Measurements from ENCODE around the gene TPSB2. TPM values are rescaled to one million over a fixed set of nuclear protein-coding genes. Genes with fewer than 3 reads are reported as not detected.
"Not testable (repeated sequence)": the region's sequence is repeated elsewhere in the genome, so short reads cannot be mapped to it uniquely, and the experiment has no call there.

TPSB2 gene
- polyA plus RNA-seq, 1 donor (not counting 4 experiments of a cell fraction or from before 2014, with no cell fraction given), result not detected

DNA sequence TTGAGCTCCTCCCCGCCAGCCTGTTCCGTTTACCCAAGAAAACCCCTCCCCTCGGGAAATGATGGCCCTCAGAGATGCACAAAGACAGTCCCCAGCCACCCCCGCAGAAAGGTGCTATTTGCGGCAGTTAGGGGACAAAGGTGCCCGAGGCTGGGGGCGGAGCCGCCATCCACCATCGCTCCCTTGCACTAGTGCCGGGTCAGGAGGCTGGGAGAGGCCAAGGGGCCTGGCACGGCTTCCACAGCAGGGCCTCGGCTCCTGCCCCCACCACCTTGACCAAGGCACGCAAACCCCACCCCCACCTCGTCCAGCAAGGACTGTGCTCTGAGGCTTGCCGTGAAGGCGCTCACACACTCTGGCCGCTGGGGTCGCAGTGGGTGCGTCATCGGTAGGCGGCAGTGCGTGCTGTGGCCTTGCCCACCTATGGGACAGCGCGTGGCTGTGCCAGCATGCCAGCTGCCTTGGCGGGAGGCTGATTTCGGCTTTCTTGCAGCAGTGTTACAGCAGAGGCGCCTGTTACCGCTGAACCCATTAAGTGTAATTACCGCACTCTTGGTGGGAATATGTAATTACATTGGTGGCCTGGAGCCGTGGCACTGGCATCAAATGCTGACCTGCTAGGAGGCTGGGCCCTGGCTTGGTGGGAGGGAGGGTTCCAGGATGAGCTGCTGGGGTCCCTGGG is 36.7 kb downstream of the TPSB2 start:
- dilution Hi-C loops (cut with MboI; ENCODE audit: extremely low pct_ligation_motif_present, low sequenced_read_pairs), result no loop called here
- no peak for FAIRE-seq
- Histone ChIP-seq H3K9ac (ENCODE audit: control insufficient read depth, extremely low read depth, insufficient read depth, low read length) (no peak overlapping the region), H2AFZ (ENCODE audit: control insufficient read depth, low read length) (no peak overlapping the region), H3K27me3 (ENCODE audit: control insufficient read depth, extremely low read depth, insufficient read depth, low read length) (no peaks in the 10 kb centered on the region), H3K4me1 (ENCODE audit: control insufficient read depth, extremely low read depth, insufficient read depth, low read length) (no peaks in the 10 kb centered on the region), H3K4me3 (ENCODE audit: control insufficient read depth in 2 of 3, extremely low read depth in 1 of 3, insufficient read depth in 2 of 3, low read depth in 1 of 3, low read length in 3 of 3) (no peak overlapping the region), H4K20me1 (ENCODE audit: control insufficient read depth, extremely low read depth, insufficient read depth, low read length) (no peaks in the 10 kb centered on the region), H3K36me3 (ENCODE audit: control insufficient read depth in 2 of 2, extremely low read depth in 1 of 2, insufficient read depth in 2 of 2, low read length in 2 of 2) (no peaks in the 10 kb centered on the region), H3K79me2 (ENCODE audit: control insufficient read depth, insufficient read depth, low read length) (no peaks in the 10 kb centered on the region), H3K9me3 (ENCODE audit: control insufficient read depth, low read depth, low read length) (no peaks in the 10 kb centered on the region), H3K4me2 (ENCODE audit: control insufficient read depth, extremely low read depth, insufficient read depth, low read depth, low read length) (no peak overlapping the region), H3K27ac (ENCODE audit: control insufficient read depth, insufficient read depth, low read length) (no peak overlapping the region), H3K9me1 (ENCODE audit: control insufficient read depth, extremely low read depth, insufficient read depth, low read length) (no peaks in the 10 kb centered on the region)
- TF ChIP-seq, protein P1, sequence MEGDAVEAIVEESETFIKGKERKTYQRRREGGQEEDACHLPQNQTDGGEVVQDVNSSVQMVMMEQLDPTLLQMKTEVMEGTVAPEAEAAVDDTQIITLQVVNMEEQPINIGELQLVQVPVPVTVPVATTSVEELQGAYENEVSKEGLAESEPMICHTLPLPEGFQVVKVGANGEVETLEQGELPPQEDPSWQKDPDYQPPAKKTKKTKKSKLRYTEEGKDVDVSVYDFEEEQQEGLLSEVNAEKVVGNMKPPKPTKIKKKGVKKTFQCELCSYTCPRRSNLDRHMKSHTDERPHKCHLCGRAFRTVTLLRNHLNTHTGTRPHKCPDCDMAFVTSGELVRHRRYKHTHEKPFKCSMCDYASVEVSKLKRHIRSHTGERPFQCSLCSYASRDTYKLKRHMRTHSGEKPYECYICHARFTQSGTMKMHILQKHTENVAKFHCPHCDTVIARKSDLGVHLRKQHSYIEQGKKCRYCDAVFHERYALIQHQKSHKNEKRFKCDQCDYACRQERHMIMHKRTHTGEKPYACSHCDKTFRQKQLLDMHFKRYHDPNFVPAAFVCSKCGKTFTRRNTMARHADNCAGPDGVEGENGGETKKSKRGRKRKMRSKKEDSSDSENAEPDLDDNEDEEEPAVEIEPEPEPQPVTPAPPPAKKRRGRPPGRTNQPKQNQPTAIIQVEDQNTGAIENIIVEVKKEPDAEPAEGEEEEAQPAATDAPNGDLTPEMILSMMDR (optimal IDR thresholded peaks at IDR 0.05 in 1 of 3, IDR thresholded peaks at IDR 0.05 in 1 of 3, conservative IDR thresholded peaks at IDR 0.05 in 1 of 3; ENCODE audit: extremely low read depth in 1 of 3, insufficient read depth in 2 of 3, low read length in 3 of 3), result no peak
- no peak for TF ChIP-seq EZH2 (IDR thresholded peaks at IDR 0.05; ENCODE audit: low read length)
- DNase-seq (ENCODE audit: low read depth, low spot score), result no peak

DNA sequence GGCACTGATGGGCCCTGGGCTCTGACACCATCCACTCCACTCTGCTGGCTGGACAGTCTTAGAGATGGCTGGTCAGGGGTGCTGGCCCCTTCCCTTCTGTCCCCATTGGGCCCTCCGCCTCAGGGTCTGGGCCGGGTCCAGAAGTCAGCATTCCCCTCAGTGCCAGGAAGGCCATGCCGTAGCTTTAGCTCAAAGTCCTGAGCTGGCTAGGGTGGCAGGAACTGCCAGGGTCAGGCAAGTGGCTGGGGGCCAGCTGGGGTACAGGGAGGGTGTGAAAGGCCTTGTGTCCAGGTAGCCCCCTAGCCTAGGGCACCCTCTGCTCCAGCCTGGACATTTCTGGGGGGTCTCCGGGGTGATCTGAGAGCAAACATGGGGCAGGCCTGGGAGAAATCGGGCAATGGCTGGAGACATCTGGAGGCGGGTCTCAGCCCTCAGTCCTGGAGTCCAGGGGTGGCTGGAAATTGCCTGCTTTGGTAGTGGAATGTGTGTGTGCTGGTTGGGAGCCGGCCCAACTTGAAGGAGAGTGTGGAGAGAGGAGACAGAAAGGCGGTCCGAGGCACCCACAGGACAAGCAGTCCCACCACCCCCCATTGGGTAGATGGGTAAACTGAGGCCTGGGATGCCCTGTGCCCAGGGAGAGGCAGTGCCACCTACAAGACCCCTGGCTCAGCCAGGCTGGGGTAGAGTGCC is 37.5 kb downstream of the TPSB2 start:
- H3K9ac ChIP-seq (ENCODE audit: control insufficient read depth, extremely low read depth, insufficient read depth, low read length), result no peak overlapping the region
- no peak overlapping the region for H3K4me3 ChIP-seq (ENCODE audit: control insufficient read depth in 2 of 3, extremely low read depth in 1 of 3, insufficient read depth in 2 of 3, low read depth in 1 of 3, low read length in 3 of 3)
- no peaks in the 10 kb centered on the region for H4K20me1 ChIP-seq (ENCODE audit: control insufficient read depth, extremely low read depth, insufficient read depth, low read length)
- H3K9me1 ChIP-seq (ENCODE audit: control insufficient read depth, extremely low read depth, insufficient read depth, low read length), result no peaks in the 10 kb centered on the region
- FAIRE-seq (no peak), DNase-seq (ENCODE audit: low read depth, low spot score) (no peak)
- no peak overlapping the region for H3K27ac ChIP-seq (ENCODE audit: control insufficient read depth, insufficient read depth, low read length)
- no peaks in the 10 kb centered on the region for H3K36me3 ChIP-seq (ENCODE audit: control insufficient read depth in 2 of 2, extremely low read depth in 1 of 2, insufficient read depth in 2 of 2, low read length in 2 of 2)
- no peaks in the 10 kb centered on the region for H3K9me3 ChIP-seq (ENCODE audit: control insufficient read depth, low read depth, low read length)
- H3K27me3 ChIP-seq (ENCODE audit: control insufficient read depth, extremely low read depth, insufficient read depth, low read length), result no peaks in the 10 kb centered on the region
- no peak overlapping the region for H2AFZ ChIP-seq (ENCODE audit: control insufficient read depth, low read length)
- H3K4me2 ChIP-seq (ENCODE audit: control insufficient read depth, extremely low read depth, insufficient read depth, low read depth, low read length), result no peak overlapping the region
- dilution Hi-C loops (cut with MboI; ENCODE audit: extremely low pct_ligation_motif_present, low sequenced_read_pairs), result no loop called here
- H3K4me1 ChIP-seq (ENCODE audit: control insufficient read depth, extremely low read depth, insufficient read depth, low read length), result no peaks in the 10 kb centered on the region
- TF ChIP-seq EZH2 (IDR thresholded peaks at IDR 0.05; ENCODE audit: low read length), result no peak
- TF ChIP-seq, protein P1 (optimal IDR thresholded peaks at IDR 0.05 in 1 of 3, IDR thresholded peaks at IDR 0.05 in 1 of 3, conservative IDR thresholded peaks at IDR 0.05 in 1 of 3; ENCODE audit: extremely low read depth in 1 of 3, insufficient read depth in 2 of 3, low read length in 3 of 3), result no peak
- no peaks in the 10 kb centered on the region for H3K79me2 ChIP-seq (ENCODE audit: control insufficient read depth, insufficient read depth, low read length)

DNA sequence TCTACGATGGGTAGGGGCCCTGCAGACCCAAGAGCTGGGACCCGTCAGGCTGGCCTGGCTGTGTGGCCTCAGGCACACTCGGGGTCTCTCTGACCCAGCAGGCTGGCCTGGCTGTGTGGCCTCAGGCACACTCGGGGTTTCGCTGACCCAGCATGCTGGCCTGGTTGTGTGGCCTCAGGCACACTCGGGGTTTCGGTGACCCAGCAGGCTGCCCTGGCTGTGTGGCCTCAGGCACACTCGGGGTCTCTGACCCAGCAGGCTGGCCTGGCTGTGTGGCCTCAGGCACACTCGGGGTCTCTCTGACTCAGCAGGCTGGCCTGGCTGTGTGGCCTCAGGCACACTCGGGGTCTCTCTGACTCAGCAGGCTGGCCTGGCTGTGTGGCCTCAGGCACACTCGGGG is 39.2 kb downstream of the TPSB2 start:
- H3K79me2 ChIP-seq (ENCODE audit: control insufficient read depth, insufficient read depth, low read length); H3K36me3 ChIP-seq (ENCODE audit: control insufficient read depth in 2 of 2, extremely low read depth in 1 of 2, insufficient read depth in 2 of 2, low read length in 2 of 2); H2AFZ ChIP-seq (ENCODE audit: control insufficient read depth, low read length); H3K4me1 ChIP-seq (ENCODE audit: control insufficient read depth, extremely low read depth, insufficient read depth, low read length); H3K4me3 ChIP-seq (ENCODE audit: control insufficient read depth in 2 of 3, extremely low read depth in 1 of 3, insufficient read depth in 2 of 3, low read depth in 1 of 3, low read length in 3 of 3); DNase-seq (ENCODE audit: low read depth, low spot score); H3K9me3 ChIP-seq (ENCODE audit: control insufficient read depth, low read depth, low read length); H3K27ac ChIP-seq (ENCODE audit: control insufficient read depth, insufficient read depth, low read length); H4K20me1 ChIP-seq (ENCODE audit: control insufficient read depth, extremely low read depth, insufficient read depth, low read length); H3K27me3 ChIP-seq (ENCODE audit: control insufficient read depth, extremely low read depth, insufficient read depth, low read length); FAIRE-seq; dilution Hi-C loops (cut with MboI; ENCODE audit: extremely low pct_ligation_motif_present, low sequenced_read_pairs); H3K9me1 ChIP-seq (ENCODE audit: control insufficient read depth, extremely low read depth, insufficient read depth, low read length); H3K9ac ChIP-seq (ENCODE audit: control insufficient read depth, extremely low read depth, insufficient read depth, low read length); H3K4me2 ChIP-seq (ENCODE audit: control insufficient read depth, extremely low read depth, insufficient read depth, low read depth, low read length): not testable (repeated sequence)

Measured in keratinocyte (primary cell).